Left renal cortex interstitium (tissue), 4 donors: ENCODE data around the gene SELE. TPM values are rescaled to one million over a fixed set of nuclear protein-coding genes. Genes with fewer than 3 reads are reported as not detected.
"Not testable (repeated sequence)": the region's sequence is repeated elsewhere in the genome, so short reads cannot be mapped to it uniquely, and the experiment has no call there.

Experiments
- DNase-seq, 4 donors: peaks; one replicate each; pipeline ENCODE4 v3.0.0-alpha.2; 2013; ENCODE audit warnings: low read depth in 4 of 4, low spot score in 2 of 4, missing footprints in 1 of 4
- polyA plus RNA-seq, 4 donors: library from polyadenylated mRNA; unstranded; fragments of 120-200 nt; gene quantifications; one replicate each; pipeline ENCODE4 v1.2.1, GENCODE V29; 2013; ENCODE audit not compliant: insufficient read length in 4 of 4

SELE gene
- polyA plus RNA-seq, 4 donors = 0.43 to 0.86 (median 0.69) TPM

GRCh38 chr1:169725930-169726329 is 7.9 kb downstream of the SELE start:
- DNase-seq = no peak

- DNase-seq = no peak
Measured at GRCh38 chr1:169724168-169724567, 9.7 kb downstream of the SELE start.

DNA sequence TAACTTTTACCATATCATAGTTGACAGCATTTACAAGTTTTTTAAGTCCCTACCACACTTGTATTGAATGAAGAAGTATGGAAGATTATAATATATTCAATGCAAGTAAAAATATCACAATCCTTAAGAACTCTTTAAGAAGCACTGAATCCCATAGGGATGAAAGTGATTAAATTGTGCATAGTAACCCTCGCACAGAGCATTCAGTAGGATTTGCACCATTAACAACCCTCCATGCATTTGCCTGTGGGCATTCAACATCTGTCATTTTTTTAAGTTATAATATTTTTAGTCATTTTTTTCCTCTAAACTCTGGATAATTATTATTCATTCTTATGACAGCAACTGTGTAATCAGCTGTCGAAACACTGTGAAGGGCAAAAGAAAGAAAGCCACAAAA is 10.1 kb downstream of the SELE start:
- DNase-seq = no peak

- no peak for DNase-seq
Measured at GRCh38 chr1:169722779-169723178, 11.1 kb downstream of the SELE start.

DNA sequence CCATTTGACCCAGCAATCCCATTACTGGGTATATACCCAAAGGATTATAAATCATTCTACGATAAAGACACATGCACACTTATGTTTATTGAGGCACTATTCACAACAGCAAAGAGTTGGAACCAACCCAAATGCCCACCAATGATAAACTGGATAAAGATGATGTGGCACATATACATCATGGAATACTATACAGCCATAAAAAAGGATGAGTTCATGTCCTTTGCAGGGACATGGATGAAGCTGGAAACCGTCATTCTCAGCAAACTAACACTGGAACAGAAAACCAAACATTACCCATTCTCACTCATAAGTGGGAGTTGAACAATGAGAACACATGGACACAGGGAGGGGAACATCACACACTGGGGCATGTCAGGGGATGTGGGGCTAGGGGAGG is 18.8 kb downstream of the SELE start:
- DNase-seq = not testable (repeated sequence)

- not testable (repeated sequence) for DNase-seq
Measured at GRCh38 chr1:169713090-169713489, 20.8 kb downstream of the SELE start.

GRCh38 chr1:169712309-169712631 is 21.6 kb downstream of the SELE start:
- DNase-seq = no peak

- peak in 3 of 4 donors; percentile 14 to 47 (median 18) for DNase-seq
Measured at GRCh38 chr1:169711469-169712308, 22.2 kb downstream of the SELE start, which contains the start of gene SELL. Gene SELL, minus strand, starts transcription at chr1:169711620. Its CDS starts 122 bp downstream, at chr1:169711498.

DNA sequence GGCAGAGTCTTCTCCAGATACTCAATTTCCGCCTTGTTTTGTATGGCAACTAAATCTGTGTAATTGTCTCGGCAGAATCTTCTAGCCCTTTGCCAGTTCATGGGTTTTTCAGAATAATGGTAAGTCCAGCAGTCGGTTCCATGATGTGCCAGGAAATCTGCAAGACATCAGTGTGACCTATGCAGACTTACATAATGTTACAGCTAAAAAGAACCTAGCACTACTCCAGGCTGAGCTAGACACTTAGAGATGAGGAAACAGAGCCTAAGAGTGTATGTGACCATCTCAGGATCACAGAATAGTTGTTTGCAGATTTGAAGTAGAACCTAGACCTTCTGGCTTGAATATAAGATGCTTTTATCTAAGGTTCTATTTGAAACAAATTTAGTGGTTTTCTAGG is 25.2 kb downstream of the SELE start:
- no peak for DNase-seq

DNA sequence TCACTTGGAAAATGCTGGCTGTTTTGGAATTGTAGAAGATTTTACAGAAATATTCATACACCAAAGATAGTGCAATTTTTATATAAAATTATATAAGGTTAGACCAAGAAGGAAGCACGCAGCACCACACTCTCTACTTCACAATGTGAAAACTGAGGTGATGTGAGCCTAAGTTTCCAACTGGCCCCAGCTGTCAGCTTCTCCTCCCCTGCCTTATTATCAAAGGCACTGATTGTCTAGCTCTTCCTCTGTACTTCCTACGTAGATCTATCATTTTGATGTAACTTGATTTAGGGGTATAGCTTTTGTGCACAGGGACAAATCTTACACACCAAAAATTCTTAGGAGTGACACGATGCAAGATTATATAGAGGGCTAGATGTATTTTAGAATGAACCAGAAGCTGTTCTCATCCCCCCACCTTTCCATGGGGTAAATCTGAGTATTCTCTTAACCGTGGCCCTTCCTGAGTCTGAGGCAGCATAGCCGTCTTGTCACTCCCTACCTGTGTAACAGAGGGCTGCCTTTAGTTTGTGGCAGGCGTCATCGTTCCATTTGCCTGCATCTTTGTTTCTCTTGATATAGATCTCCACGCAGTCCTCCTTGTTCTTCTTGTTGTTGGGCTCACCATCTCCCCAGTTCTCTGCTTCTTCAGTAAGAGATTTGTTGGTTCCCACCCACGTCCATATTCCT is 25.8 kb downstream of the SELE start:
- no peak for DNase-seq

GRCh38 chr1:169704797-169705196 is 29.1 kb downstream of the SELE start:
- DNase-seq = no peak

DNA sequence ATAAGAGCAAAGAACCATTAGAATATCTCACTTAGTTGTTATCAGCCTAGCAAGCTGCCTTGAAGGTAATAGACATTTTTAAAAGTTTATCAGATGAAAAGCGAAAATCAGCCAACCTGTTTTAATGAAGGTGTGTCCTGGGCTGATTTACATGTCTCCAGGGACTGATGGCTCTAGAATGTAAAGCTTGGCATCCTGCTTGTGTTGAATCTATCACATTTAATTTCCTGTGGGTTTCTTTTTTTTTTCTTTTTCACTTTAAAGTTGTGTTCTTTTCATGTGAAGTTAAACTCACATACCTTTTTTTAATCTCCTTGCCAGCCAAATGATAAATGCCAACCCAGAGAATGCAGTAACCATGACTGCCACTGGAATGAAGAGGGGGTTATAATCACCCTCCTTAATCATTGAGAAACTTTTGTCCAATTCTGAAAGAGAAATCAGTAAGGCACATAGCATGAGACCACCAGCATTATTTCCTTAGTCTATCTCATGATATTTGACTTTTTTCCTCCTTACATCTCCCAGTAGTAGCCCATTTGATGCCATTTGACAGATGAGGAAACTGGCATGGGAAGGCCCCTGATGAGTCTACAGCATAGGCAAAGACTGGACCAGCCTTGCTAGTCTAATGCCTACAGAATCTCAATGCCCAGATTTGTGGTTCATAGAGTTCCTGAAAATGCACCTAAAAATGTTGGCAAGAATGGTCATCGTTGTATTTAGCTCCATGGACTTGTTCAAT is 32.4 kb downstream of the SELE start:
- DNase-seq = no peak

GRCh38 chr1:169699707-169700106 is 34.2 kb downstream of the SELE start:
- DNase-seq = no peak

GRCh38 chr1:169698976-169699375 is 34.9 kb downstream of the SELE start:
- DNase-seq = no peak

- DNase-seq = no peak
Measured at GRCh38 chr1:169697755-169698154, 36.1 kb downstream of the SELE start.

DNA sequence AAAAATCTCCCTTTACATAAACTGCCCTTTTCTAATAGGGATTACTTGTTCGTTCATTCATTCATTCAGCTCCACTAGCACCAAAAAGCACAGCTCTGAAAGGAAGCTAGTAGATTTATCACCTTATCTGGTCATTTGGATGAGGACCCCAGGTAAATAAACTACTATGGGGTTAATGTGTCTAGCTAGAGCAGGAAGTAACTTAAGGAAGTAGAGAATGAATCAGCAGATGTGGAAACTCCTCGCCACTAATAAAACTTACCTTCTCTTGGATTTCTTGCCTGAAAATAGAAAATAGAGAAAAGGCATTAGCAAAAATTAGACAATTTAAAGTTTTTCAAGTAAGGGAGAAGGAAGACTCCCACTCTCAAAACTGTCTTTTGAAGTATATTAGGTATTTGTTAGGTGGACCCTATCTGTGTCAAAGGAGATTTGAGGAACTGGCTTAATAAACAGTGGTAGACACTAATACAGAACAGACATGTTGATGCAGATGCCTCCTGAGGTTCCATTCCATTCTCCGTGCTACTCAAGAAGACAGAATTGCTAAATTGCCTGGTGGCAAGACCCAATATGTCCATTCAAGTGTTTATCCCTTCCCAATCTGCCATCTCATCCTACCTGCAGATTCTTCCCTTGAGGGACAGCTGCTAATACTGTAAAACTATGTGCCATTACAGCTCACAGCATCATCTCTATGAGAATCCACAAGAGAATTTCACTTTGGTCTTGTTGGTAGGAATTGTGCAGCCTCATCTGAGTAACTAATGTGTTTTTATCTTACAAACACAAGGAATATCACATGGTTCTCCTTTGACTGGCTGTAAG is 37.4 kb downstream of the SELE start:
- DNase-seq = no peak

- no peak for DNase-seq
Measured at GRCh38 chr1:169694304-169695075, 39.4 kb downstream of the SELE start.

DNA sequence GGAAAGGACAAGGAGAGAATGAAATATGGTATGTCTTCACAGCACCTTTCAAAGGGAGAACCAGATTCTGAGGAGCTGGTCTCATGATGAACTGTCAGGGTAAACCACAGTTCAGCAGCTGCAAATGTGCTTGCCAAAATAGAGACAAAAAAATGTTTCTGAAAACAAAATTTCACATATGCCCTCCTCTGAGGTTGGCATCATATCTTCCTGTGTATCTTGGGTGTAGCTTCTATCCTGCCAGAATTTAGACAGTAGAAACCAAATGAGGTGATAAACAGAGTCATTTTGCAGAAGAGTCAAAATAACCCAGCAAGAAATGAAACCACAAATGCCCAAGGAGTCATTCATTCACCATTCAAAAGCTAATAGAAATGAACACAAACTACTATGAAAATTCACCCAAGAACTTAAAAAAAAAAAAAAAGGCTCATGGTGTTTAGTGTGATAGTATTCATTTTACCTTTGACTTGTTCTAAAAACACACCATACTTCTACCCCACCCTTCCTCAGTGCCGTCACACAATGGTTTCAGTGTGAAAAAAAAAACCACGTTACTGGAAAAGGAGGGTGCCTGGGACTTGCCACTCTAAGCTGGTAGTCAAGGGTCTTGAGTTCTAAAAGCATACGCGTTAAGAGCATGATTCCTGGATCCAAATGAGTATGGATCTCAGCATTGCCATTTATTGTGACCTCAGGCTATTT is 41.0 kb downstream of the SELE start:
- no peak for DNase-seq

DNA sequence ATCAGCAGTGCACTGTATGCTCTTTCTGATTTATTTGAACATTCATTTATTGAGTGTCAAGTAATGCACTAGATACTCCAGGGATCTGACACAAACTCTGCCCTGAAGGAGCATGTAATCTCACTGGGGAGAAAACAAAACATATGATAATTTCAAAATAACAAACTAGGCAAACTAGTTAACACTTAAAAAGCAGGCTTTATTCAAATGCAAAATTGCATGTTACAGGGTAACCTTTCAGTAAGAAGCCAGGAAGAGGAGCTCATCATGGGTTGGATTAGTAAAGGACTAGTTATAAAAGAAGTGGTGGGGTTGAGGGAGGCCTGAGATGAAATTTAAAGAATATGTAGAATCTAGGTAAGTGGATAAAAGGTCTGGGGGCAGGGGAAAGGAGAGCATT is 43.4 kb downstream of the SELE start:
- DNase-seq = no peak
